H1 (cell line): ENCODE results near the gene DUSP7. TPM values are rescaled to one million over a fixed set of nuclear protein-coding genes. Genes with fewer than 3 reads are reported as not detected.

Experiments used
- CTCF ChIA-PET: fragments of 300-600 bp; sonication (Branson Sonifier 250); formaldehyde crosslinking; loops from one replicate; lab custom pipeline; 2021; ENCODE audit not compliant: partially characterized antibody; lab: Charles Lee
- POLR2A ChIA-PET: fragments of 300-600 bp; sonication (Branson Sonifier 250); formaldehyde crosslinking; loops from one replicate; lab custom pipeline; 2021; ENCODE audit warnings: inconsistent platforms; ENCODE audit not compliant: partially characterized antibody; lab: Charles Lee
- DNase-seq, 2 experiments: peaks; one replicate each; pipeline versions ENCODE4 v3.0.0 to v3.0.0-alpha.2; 2010 to 2022; ENCODE audit warnings: low spot score in 2 of 2, low read depth in 1 of 2, mixed read lengths in 1 of 2
- FAIRE-seq: peaks from 2 replicates; lab custom pipeline; 2011; peaks lifted over from hg19 to GRCh38; lab: Jason Lieb, UNC
- H2AFZ ChIP-seq: 2 replicates; pipeline ENCODE4 v1.8.1; 2012; ENCODE audit warnings: low read length, inconsistent platforms
- H2AK5ac ChIP-seq: 2 replicates; pipeline ENCODE4 v1.6.1; 2013; ENCODE audit warnings: low read depth, low read length
- H2BK120ac ChIP-seq: replicated peaks from 2 replicates; pipeline ENCODE3; 2013; ENCODE audit warnings: low read depth, low read length, inconsistent platforms
- H2BK12ac ChIP-seq: 2 replicates; pipeline ENCODE4 v1.6.1; 2013; ENCODE audit warnings: low read depth, low read length
- H2BK15ac ChIP-seq: 2 replicates; pipeline ENCODE4 v1.6.1; 2013; ENCODE audit warnings: low read length
- H2BK20ac ChIP-seq: 2 replicates; pipeline ENCODE4 v1.6.1; 2013; ENCODE audit warnings: low read length
- H2BK5ac ChIP-seq: 2 replicates; pipeline ENCODE4 v1.6.1; 2013; ENCODE audit warnings: low read depth, low read length
- H3K14ac ChIP-seq: 2 replicates; pipeline ENCODE4 v1.6.1; 2013; ENCODE audit warnings: inconsistent platforms; ENCODE audit not compliant: insufficient read length
- H3K18ac ChIP-seq: 2 replicates; pipeline ENCODE4 v1.6.1; 2013; ENCODE audit warnings: low read length; ENCODE audit errors: extremely low read depth
- H3K23ac ChIP-seq: 2 replicates; pipeline ENCODE4 v1.6.1; 2013; ENCODE audit warnings: inconsistent platforms; ENCODE audit not compliant: insufficient read length
- H3K23me2 ChIP-seq: 2 replicates; pipeline ENCODE4 v1.6.1; 2013; ENCODE audit warnings: low read depth, low read length
- H3K27ac ChIP-seq: 2 replicates; pipeline ENCODE4 v1.6.1; 2011; ENCODE audit warnings: low read depth, low read length, inconsistent platforms
- H3K27me3 ChIP-seq, 4 experiments: replicated peaks in 1 of 4; 1 replicate in 1 of 4; 2 replicates in 3 of 4; pipeline versions ENCODE4 v1.6.1 to v1.8.1; 2011 to 2013; ENCODE audit warnings: low read length in 3 of 4, mild to moderate bottlenecking in 3 of 4, inconsistent platforms in 2 of 4, mixed read lengths in 2 of 4, moderate library complexity in 1 of 4; ENCODE audit not compliant: control insufficient read depth in 3 of 4, insufficient read depth in 3 of 4; ENCODE audit errors: extremely low read depth in 1 of 4
- H3K36me3 ChIP-seq, 4 experiments: 2 replicates each; pipeline versions ENCODE4 v1.6.1 to v1.8.1; 2011 to 2013; ENCODE audit warnings: mild to moderate bottlenecking in 4 of 4, low read length in 3 of 4, moderate library complexity in 2 of 4, control low read depth in 1 of 4, inconsistent platforms in 1 of 4; ENCODE audit not compliant: insufficient read depth in 4 of 4, control insufficient read depth in 2 of 4
- H3K4ac ChIP-seq: replicated peaks from 2 replicates; pipeline ENCODE3; 2013; ENCODE audit warnings: low read length, low read depth, mixed read lengths, inconsistent platforms; ENCODE audit not compliant: insufficient read length
- H3K4me1 ChIP-seq, 4 experiments: replicated peaks in 1 of 4; 1 replicate in 1 of 4; 2 replicates in 3 of 4; pipeline versions ENCODE4 v1.6.1 to v1.8.1; 2011 to 2013; ENCODE audit warnings: low read length in 3 of 4, inconsistent platforms in 2 of 4, mixed read lengths in 1 of 4; ENCODE audit not compliant: insufficient read depth in 4 of 4, control insufficient read depth in 3 of 4
- H3K4me2 ChIP-seq, 2 experiments: 2 replicates each; pipeline versions ENCODE4 v1.6.1 to v1.8.1; 2011 to 2013; ENCODE audit warnings: low read depth in 2 of 2, low read length in 2 of 2, control low read depth in 1 of 2, inconsistent platforms in 1 of 2, mild to moderate bottlenecking in 1 of 2; ENCODE audit not compliant: insufficient read depth in 1 of 2
- H3K4me3 ChIP-seq, 4 experiments: fragments of 200-600, 300-600 bp in 1 of 4; sonication (generic), shearing (Covaris generic), sonication (Bioruptor Twin) in 1 of 4; 2 replicates each; pipeline versions ENCODE4 v1.5.1 to v1.8.1; 2011 to 2016; ENCODE audit warnings: low read length in 4 of 4, low read depth in 3 of 4, control low read depth in 2 of 4, inconsistent platforms in 2 of 4, mild to moderate bottlenecking in 2 of 4, mixed read lengths in 1 of 4, moderate library complexity in 1 of 4; ENCODE audit not compliant: insufficient read depth in 2 of 4; ENCODE audit errors: extremely low read depth in 1 of 4
- H3K56ac ChIP-seq: replicated peaks from 2 replicates; pipeline ENCODE3; 2013; ENCODE audit warnings: low read depth, mild to moderate bottlenecking, mixed read lengths, low read length, inconsistent platforms; ENCODE audit not compliant: insufficient read length
- H3K79me1 ChIP-seq: 2 replicates; pipeline ENCODE4 v1.6.1; 2013; ENCODE audit warnings: low read depth, low read length, control low read depth
- H3K79me2 ChIP-seq, 2 experiments: 2 replicates each; pipeline versions ENCODE4 v1.6.1 to v1.8.1; 2012 to 2013; ENCODE audit warnings: low read length in 2 of 2, mild to moderate bottlenecking in 2 of 2, inconsistent platforms in 1 of 2; ENCODE audit not compliant: insufficient read depth in 2 of 2, control insufficient read depth in 1 of 2
- H3K9ac ChIP-seq, 4 experiments: replicated peaks in 1 of 4; 1 replicate in 1 of 4; 2 replicates in 3 of 4; pipeline versions ENCODE4 v1.6.1 to v1.8.1; 2011 to 2013; ENCODE audit warnings: low read depth in 3 of 4, low read length in 3 of 4, control low read depth in 2 of 4, mild to moderate bottlenecking in 2 of 4, moderate library complexity in 2 of 4, inconsistent platforms in 1 of 4; ENCODE audit errors: extremely low read depth in 1 of 4
- H3K9me3 ChIP-seq, 2 experiments: 2 replicates each; pipeline versions ENCODE4 v1.6.1 to v1.8.1; 2012 to 2013; ENCODE audit warnings: mild to moderate bottlenecking in 2 of 2, moderate library complexity in 2 of 2, control low read depth in 1 of 2, inconsistent platforms in 1 of 2, low read depth in 1 of 2, low read length in 1 of 2, mixed read lengths in 1 of 2; ENCODE audit not compliant: insufficient read depth in 2 of 2
- H4K20me1 ChIP-seq, 2 experiments: replicated peaks in 1 of 2; 2 replicates each; pipeline versions ENCODE3 to v1.8.1; 2011 to 2013; ENCODE audit warnings: inconsistent platforms in 2 of 2, low read length in 2 of 2, mild to moderate bottlenecking in 1 of 2; ENCODE audit not compliant: insufficient read depth in 2 of 2, control insufficient read depth in 1 of 2
- H4K5ac ChIP-seq: 2 replicates; pipeline ENCODE4 v1.6.1; 2013; ENCODE audit warnings: low read length, low read depth, mixed read lengths, inconsistent platforms; ENCODE audit not compliant: insufficient read length
- H4K8ac ChIP-seq: 2 replicates; pipeline ENCODE4 v1.8.0; 2013; ENCODE audit warnings: mild to moderate bottlenecking, moderate library complexity, low read length, inconsistent platforms; ENCODE audit not compliant: insufficient read depth; ENCODE audit errors: extremely low read depth
- H4K91ac ChIP-seq: replicated peaks from 2 replicates; pipeline ENCODE3; 2013; ENCODE audit warnings: low read length, mixed read lengths, inconsistent platforms; ENCODE audit not compliant: insufficient read length
- ATF2 ChIP-seq: IDR thresholded peaks from 2 replicates; pipeline ENCODE4 v1.6.1; 2012; ENCODE audit warnings: low read length, inconsistent platforms
- GABPA ChIP-seq: IDR thresholded peaks from 2 replicates; pipeline ENCODE4 v1.6.1; 2011; ENCODE audit warnings: mild to moderate bottlenecking, low read length, moderate library complexity, borderline replicate concordance; ENCODE audit not compliant: insufficient read depth
- GTF2F1 ChIP-seq: IDR thresholded peaks from 2 replicates; pipeline ENCODE4 v1.6.1; 2012; ENCODE audit warnings: low read depth, low read length, improper control_type of control experiment, borderline replicate concordance
- SP4 ChIP-seq: IDR thresholded peaks from 2 replicates; pipeline ENCODE4 v1.6.1; 2012; ENCODE audit warnings: low read length, inconsistent platforms
- TCF12 ChIP-seq: IDR thresholded peaks from 2 replicates; pipeline ENCODE4 v1.6.1; 2011; ENCODE audit warnings: low read depth, mild to moderate bottlenecking, low read length
- WGBS, 2 experiments: shearing (Covaris generic) in 1 of 2; methylation state at CpG; one replicate each; pipeline versions ENCODE4 v1.1.6 to v1.1.7; 2013 to 2015; ENCODE audit warnings: low lambda C conversion rate in 2 of 2, mixed read lengths in 2 of 2, inconsistent platforms in 1 of 2, low coverage in 1 of 2, missing lambda C conversion rate in 1 of 2; ENCODE audit not compliant: insufficient replicate concordance in 2 of 2, insufficient coverage in 1 of 2, insufficient read length in 1 of 2; ENCODE audit errors: extremely low coverage in 1 of 2, missing lambda C conversion rate in 1 of 2; 5-methylcytosine and 5-hydroxymethylcytosine counted together
- polyA plus RNA-seq, 7 experiments: library from polyadenylated mRNA; depleted of rRNA in 3 of 7; stranded (reverse) in 5 of 7; unstranded in 2 of 7; fragments of >200 nt in 5 of 7; fragments of 200-250 nt in 2 of 7; gene quantifications; 1 replicate in 5 of 7; 2 replicates in 1 of 7; 4 replicates in 1 of 7; pipeline versions ENCODE4 v1.2.1 to v1.2.3, GENCODE V29; 2011 to 2013; ENCODE audit warnings: missing spikeins in 2 of 7, mixed read lengths in 2 of 7
- total RNA-seq: library from RNA; stranded (reverse); fragmentation: NEBNext Ultra II Directional; extraction: Animal tissue kit (Norgen Biotek cat#: 25700); gene quantifications from 2 replicates; pipeline ENCODE4 v1.2.1, GENCODE V29; 2021

Gene DUSP7
- total and polyA plus RNA-seq, 2 of the 8 experiments (the other 6 are each of a cell fraction or from before 2014, with no cell fraction given) = 19.4 to 24.9 TPM

DNA sequence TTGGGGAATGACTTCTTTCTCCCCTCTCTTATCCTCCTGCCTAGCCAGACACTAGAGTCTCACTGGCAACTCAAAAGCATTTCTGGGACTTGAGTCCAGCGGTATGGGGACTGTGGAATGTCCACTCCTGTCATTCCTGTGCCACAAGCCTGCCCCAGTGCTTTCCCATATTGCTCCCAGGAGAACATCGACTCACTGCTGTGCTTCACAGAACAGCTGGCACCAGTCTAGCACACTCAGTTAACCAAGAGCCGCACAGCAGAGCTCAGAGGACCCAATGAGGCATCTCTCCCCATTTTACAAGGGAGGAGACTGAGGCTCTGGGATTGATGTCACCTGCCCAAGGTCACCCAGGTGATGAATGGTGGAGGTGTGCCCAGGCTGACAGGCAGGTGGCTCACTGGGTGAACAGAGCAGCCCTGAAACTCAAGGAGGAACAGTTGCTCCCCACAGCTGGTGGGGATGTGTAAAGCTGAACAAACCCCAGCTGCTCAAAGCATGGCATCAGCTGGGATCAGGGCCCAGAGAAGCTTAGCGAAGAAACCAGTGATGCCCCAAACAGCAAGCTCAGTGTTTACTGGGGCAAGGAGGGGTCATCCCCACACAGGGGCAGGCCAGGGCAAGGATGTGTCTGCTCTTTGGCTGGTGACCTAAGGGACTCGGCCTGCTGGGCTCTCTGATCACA lies 35.4 kb upstream of the DUSP7 start:
- FAIRE-seq = no peak
- TF ChIP-seq GABPA = no peak
- TF ChIP-seq GTF2F1 = no peak
- TF ChIP-seq SP4 = no peak
- no peak for TF ChIP-seq ATF2
- TF ChIP-seq TCF12 = no peak

More for the DNA sequence above, 35.4 kb upstream of the DUSP7 start:
- Histone ChIP-seq H4K20me1 (peaks cover 2% of the 10 kb centered on the region in 2 experiments), H3K14ac (no peak overlapping the region), H3K4me3 (no peak overlapping the region), H3K79me2 (no peaks in the 10 kb centered on the region), H3K27me3 (no peaks in the 10 kb centered on the region), H2AK5ac (no peak overlapping the region), H2BK120ac (no peak overlapping the region), H2BK12ac (no peak overlapping the region), H3K79me1 (no peaks in the 10 kb centered on the region), H3K56ac (no peak overlapping the region), H3K18ac (no peak overlapping the region), H2BK20ac (no peak overlapping the region), H3K9me3 (no peaks in the 10 kb centered on the region), H3K23ac (no peak overlapping the region), H3K4me2 (no peak overlapping the region), H3K4me1 (no peaks in the 10 kb centered on the region), H4K91ac (no peak overlapping the region), H2BK5ac (no peak overlapping the region), H2AFZ (no peak overlapping the region), H3K4ac (no peak overlapping the region), H3K36me3 (peaks cover 0 to 16% (median 7%) of the 10 kb centered on the region in 4 experiments; a peak in 5 of 8 replicates), H3K9ac (peak overlapping the region in 1 of 4 experiments; percentile 10; a peak in 1 of 7 replicates), H4K8ac (no peak overlapping the region), H4K5ac (no peak overlapping the region), H3K23me2 (no peaks in the 10 kb centered on the region), H3K27ac (no peak overlapping the region; the same call in 1 of the 2 replicates), H2BK15ac (no peak overlapping the region)
- CTCF ChIA-PET = interaction anchor here (0.7 to 3.7 kb wide), 33 partner anchors 8 to 187 kb away, joined by 3 to 24 read pairs (median 4); partner anchors contain the start of genes ABHD14A, RRP9 and WDR82
- POLR2A ChIA-PET = interaction anchor here (1.1 to 1.4 kb wide), 4 partner anchors 25 to 150 kb away, joined by 3 to 5 read pairs (median 4); partner anchors contain the start of genes RPL29 and RRP9
- DNase-seq = no peak
- WGBS, 2 experiments = 90% methylated on average over 5 of the region's 5 CpGs; no CpG with 5 or more reads in 1 of the 2 experiments
